CD14-positive monocyte (primary cell): ENCODE data around the gene HS1BP3. TPM values are rescaled to one million over a fixed set of nuclear protein-coding genes. Genes with fewer than 3 reads are reported as not detected.

Experiments used
- DNase-seq, 3 donors: peaks; one replicate each; pipeline ENCODE4 v3.0.0-alpha.2; 2011 to 2022
- H2AFZ ChIP-seq: 2 replicates; pipeline ENCODE4 v1.6.0; 2012; ENCODE audit warnings: mild to moderate bottlenecking, low read depth, low read length, inconsistent platforms; ENCODE audit not compliant: insufficient read depth, poor library complexity, severe bottlenecking
- H3K27ac ChIP-seq, 2 donors: 1 replicate in 1 of 2; 2 replicates in 1 of 2; pipeline ENCODE4 v1.5.1; 2012 to 2013; ENCODE audit warnings: low read length in 2 of 2, control low read depth in 1 of 2, inconsistent platforms in 1 of 2, low read depth in 1 of 2, mild to moderate bottlenecking in 1 of 2
- H3K27me3 ChIP-seq, 2 donors: one replicate each; pipeline versions ENCODE4 v1.6.0 to v1.6.1; 2011 to 2013; ENCODE audit warnings: low read length in 2 of 2; ENCODE audit not compliant: control insufficient read depth in 2 of 2, insufficient read depth in 2 of 2
- H3K36me3 ChIP-seq, 2 donors: replicated peaks in 1 of 2; 1 replicate in 1 of 2; 2 replicates in 1 of 2; pipeline versions ENCODE4 v1.5.1 to v1.6.1; 2012 to 2013; ENCODE audit warnings: low read length in 2 of 2, control low read depth in 1 of 2, inconsistent platforms in 1 of 2, mild to moderate bottlenecking in 1 of 2; ENCODE audit not compliant: insufficient read depth in 2 of 2, control insufficient read depth in 1 of 2
- H3K4me1 ChIP-seq, 2 donors: 1 replicate in 1 of 2; 2 replicates in 1 of 2; pipeline versions ENCODE4 v1.5.1 to v1.6.1; 2012 to 2013; ENCODE audit warnings: low read length in 2 of 2, control low read depth in 1 of 2, inconsistent platforms in 1 of 2, mild to moderate bottlenecking in 1 of 2, moderate library complexity in 1 of 2; ENCODE audit not compliant: insufficient read depth in 2 of 2, control insufficient read depth in 1 of 2
- H3K4me2 ChIP-seq: replicated peaks from 2 replicates; pipeline ENCODE3; 2012; ENCODE audit warnings: low read length, moderate library complexity, mild to moderate bottlenecking; ENCODE audit not compliant: poor library complexity, severe bottlenecking; ENCODE audit errors: extremely low read depth
- H3K4me3 ChIP-seq, 3 experiments: fragments of 200-600 bp in 1 of 3; sonication (generic) in 1 of 3; replicated peaks in 1 of 3; 1 replicate in 2 of 3; 2 replicates in 1 of 3; pipeline ENCODE4 v1.5.1; 2011 to 2013; ENCODE audit warnings: low read length in 3 of 3, mild to moderate bottlenecking in 3 of 3, control low read depth in 2 of 3, low read depth in 2 of 3, inconsistent platforms in 1 of 3, moderate library complexity in 1 of 3
- H3K79me2 ChIP-seq: 2 replicates; pipeline ENCODE4 v1.6.0; 2012; ENCODE audit warnings: mild to moderate bottlenecking, control low read depth, inconsistent platforms, low read length, moderate library complexity; ENCODE audit not compliant: insufficient read depth
- H3K9ac ChIP-seq: 2 replicates; pipeline ENCODE4 v1.6.0; 2017; ENCODE audit warnings: low read length, mild to moderate bottlenecking; ENCODE audit not compliant: insufficient read depth, poor library complexity, severe bottlenecking
- H3K9me3 ChIP-seq, 2 donors: replicated peaks in 1 of 2; 1 replicate in 1 of 2; 2 replicates in 1 of 2; pipeline versions ENCODE4 v1.5.1 to v1.6.1; 2012 to 2013; ENCODE audit warnings: low read length in 2 of 2, control low read depth in 1 of 2; ENCODE audit not compliant: control insufficient read depth in 1 of 2, insufficient read depth in 1 of 2
- H4K20me1 ChIP-seq: 2 replicates; pipeline ENCODE4 v1.6.0; 2012; ENCODE audit warnings: mild to moderate bottlenecking, low read length, control low read depth, moderate library complexity; ENCODE audit not compliant: insufficient read depth
- H3K27ac Mint-ChIP-seq, 7 donors: one replicate each; pipeline ENCODE4 v1.8.0; 2020; ENCODE audit warnings: mild to moderate bottlenecking in 7 of 7, mixed read lengths in 7 of 7, moderate library complexity in 6 of 7, inconsistent platforms in 2 of 7
- H3K27me3 Mint-ChIP-seq, 3 donors: one replicate each; pipeline ENCODE4 v1.8.0; 2021 to 2022; ENCODE audit warnings: low read depth in 3 of 3, mild to moderate bottlenecking in 3 of 3, mixed read lengths in 3 of 3, moderate library complexity in 3 of 3, inconsistent platforms in 1 of 3
- H3K36me3 Mint-ChIP-seq, 2 donors: one replicate each; pipeline ENCODE4 v1.8.0; 2020; ENCODE audit warnings: mixed read lengths in 2 of 2, inconsistent platforms in 1 of 2, mild to moderate bottlenecking in 1 of 2
- H3K4me1 Mint-ChIP-seq: one replicate; pipeline ENCODE4 v1.8.0; 2020; ENCODE audit warnings: mild to moderate bottlenecking, mixed read lengths
- H3K4me3 Mint-ChIP-seq, 2 donors: one replicate each; pipeline ENCODE4 v1.8.0; 2020; ENCODE audit warnings: mild to moderate bottlenecking in 2 of 2, mixed read lengths in 2 of 2, moderate library complexity in 1 of 2
- H3K9me3 Mint-ChIP-seq, 7 donors: one replicate each; pipeline ENCODE4 v1.8.0; 2020 to 2022; ENCODE audit warnings: mixed read lengths in 7 of 7, mild to moderate bottlenecking in 6 of 7, moderate library complexity in 6 of 7, inconsistent platforms in 2 of 7
- CTCF ChIP-seq: fragments of 200-600 bp; IDR thresholded peaks from one replicate; pipeline ENCODE4 v1.8.0; 2022; ENCODE audit warnings: antibody characterized with exemption, mild to moderate bottlenecking
- WGBS: methylation state at CpG from one replicate; pipeline ENCODE4 v1.1.5; 2013; ENCODE audit warnings: missing lambda C conversion rate; ENCODE audit not compliant: insufficient coverage; 5-methylcytosine and 5-hydroxymethylcytosine counted together
- intact Hi-C, 2 donors: fragments of 100-400 bp; cut with micrococcal nuclease; formaldehyde crosslinking; loops; one replicate each; pipeline versions ENCODE4 v1.15.0 to v1.15.1; 2023
- polyA plus RNA-seq, 3 donors: library from polyadenylated mRNA; depleted of rRNA in 1 of 3; unstranded in 2 of 3; stranded (reverse) in 1 of 3; fragments of 300-500 nt in 2 of 3; fragments of >200 nt in 1 of 3; fragmentation: Illumina TruSeq in 2 of 3; gene quantifications; 1 replicate in 2 of 3; 2 replicates in 1 of 3; pipeline ENCODE4 v1.2.3, GENCODE V29; 2012 to 2021

HS1BP3 gene
- polyA plus RNA-seq, 3 donors = 45.1 to 48.9 (median 45.4) TPM

DNA sequence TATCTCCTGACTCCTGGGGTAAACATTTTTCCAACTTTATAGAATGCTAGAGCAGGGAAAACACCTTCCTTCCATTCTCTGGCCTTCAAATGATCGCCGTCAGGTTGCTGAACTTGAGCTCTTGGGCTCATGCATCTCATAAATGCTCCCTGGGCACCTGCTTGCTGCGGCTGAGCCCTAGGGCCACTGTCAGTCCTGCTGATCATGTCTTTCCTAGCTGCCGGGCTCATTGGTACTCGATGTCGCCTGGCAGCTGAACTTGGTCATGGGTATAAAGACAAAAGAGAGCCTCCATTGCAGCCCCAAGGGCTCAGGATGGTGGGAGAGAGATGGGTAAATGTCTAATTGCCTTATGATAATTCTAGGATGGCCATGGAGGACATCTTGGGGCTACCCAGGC lies 80.6 kb downstream of the HS1BP3 start:
- H3K27me3 ChIP-seq = no peaks in the 10 kb centered on the region
- H3K27ac ChIP-seq = no peak overlapping the region
- Mint-ChIP-seq H3K9me3 (no peaks in the 10 kb centered on the region), H3K27me3 (peaks cover 2 to 8% (median 3%) of the 10 kb centered on the region in 3 donors), H3K27ac (peak overlapping the region in 1 of 7 donors; percentile 4), H3K4me3 (no peak overlapping the region), H3K36me3 (no peaks in the 10 kb centered on the region), H3K4me1 (no peaks in the 10 kb centered on the region)
- no peak overlapping the region for H3K9ac ChIP-seq
- no peaks in the 10 kb centered on the region for H3K36me3 ChIP-seq
- H3K9me3 ChIP-seq = no peaks in the 10 kb centered on the region
- no peak for TF ChIP-seq CTCF
- intact Hi-C loops = no loop called here
- H4K20me1 ChIP-seq = no peaks in the 10 kb centered on the region
- WGBS = 93% methylated on average over 6 of the region's 6 CpGs
- no peak overlapping the region for H3K4me3 ChIP-seq
- no peak overlapping the region for H3K4me2 ChIP-seq
- no peak overlapping the region for H2AFZ ChIP-seq
- no peaks in the 10 kb centered on the region for H3K79me2 ChIP-seq
- DNase-seq = no peak
- H3K4me1 ChIP-seq = no peaks in the 10 kb centered on the region

GRCh38 chr2:20569464-20570223 lies 81.3 kb downstream of the HS1BP3 start:
- Mint-ChIP-seq H3K36me3 (no peaks in the 10 kb centered on the region), H3K27ac (no peak overlapping the region), H3K4me3 (no peak overlapping the region), H3K27me3 (peaks cover 2 to 8% (median 3%) of the 10 kb centered on the region in 3 donors), H3K9me3 (no peaks in the 10 kb centered on the region), H3K4me1 (no peaks in the 10 kb centered on the region)
- TF ChIP-seq CTCF = no peak
- DNase-seq = no peak
- Histone ChIP-seq H2AFZ (no peak overlapping the region), H3K27ac (no peak overlapping the region), H3K4me1 (no peaks in the 10 kb centered on the region), H3K9ac (no peak overlapping the region), H4K20me1 (no peaks in the 10 kb centered on the region), H3K4me2 (no peak overlapping the region), H3K36me3 (no peaks in the 10 kb centered on the region), H3K4me3 (no peak overlapping the region), H3K27me3 (no peaks in the 10 kb centered on the region), H3K9me3 (no peaks in the 10 kb centered on the region), H3K79me2 (no peaks in the 10 kb centered on the region)
- 69% methylated on average over 4 of the region's 7 CpGs for WGBS
- intact Hi-C loops = no loop called here
